ENCODE measurements around the gene PDE4B.
"Not testable (repeated sequence)": the region's sequence is repeated elsewhere in the genome, so short reads cannot be mapped to it uniquely, and the experiment has no call there.

PDE4B gene

GRCh38 chr1:66108624-66109023 lies 315.9 kb downstream of the PDE4B start:
- no peaks in the 10 kb centered on the region for H3K4me1 ChIP-seq (ENCODE audit: control insufficient read depth in 1 of 2, insufficient read depth in 1 of 2, low read depth in 1 of 2, low read length in 1 of 2)
- no peaks in the 10 kb centered on the region for H3K27me3 ChIP-seq
- no peaks in the 10 kb centered on the region for H3K9me3 ChIP-seq
- H3K4me3 ChIP-seq (ENCODE audit: low read depth in 1 of 2, low read length in 1 of 2), result no peak overlapping the region
- no peak for TF ChIP-seq CTCF (IDR thresholded peaks at IDR 0.05)
- no peak overlapping the region for H3K27ac ChIP-seq
- H3K36me3 ChIP-seq, result no peaks in the 10 kb centered on the region

GRCh38 chr1:66112744-66113400 lies 320.2 kb downstream of the PDE4B start:
- no peaks in the 10 kb centered on the region for H3K9me3 ChIP-seq
- H3K4me3 ChIP-seq (ENCODE audit: low read depth in 1 of 2, low read length in 1 of 2), result no peak overlapping the region
- no peak for TF ChIP-seq CTCF (IDR thresholded peaks at IDR 0.05)
- H3K4me1 ChIP-seq (ENCODE audit: control insufficient read depth in 1 of 2, insufficient read depth in 1 of 2, low read depth in 1 of 2, low read length in 1 of 2), result no peaks in the 10 kb centered on the region
- no peaks in the 10 kb centered on the region for H3K27me3 ChIP-seq
- no peaks in the 10 kb centered on the region for H3K36me3 ChIP-seq
- H3K27ac ChIP-seq, result no peak overlapping the region

- Histone ChIP-seq H3K9me3 (no peaks in the 10 kb centered on the region), H3K4me3 (ENCODE audit: low read depth in 1 of 2, low read length in 1 of 2) (no peak overlapping the region), H3K27ac (no peak overlapping the region), H3K36me3 (no peaks in the 10 kb centered on the region), H3K4me1 (ENCODE audit: control insufficient read depth in 1 of 2, insufficient read depth in 1 of 2, low read depth in 1 of 2, low read length in 1 of 2) (no peaks in the 10 kb centered on the region), H3K27me3 (no peaks in the 10 kb centered on the region)
- TF ChIP-seq CTCF (IDR thresholded peaks at IDR 0.05), result no peak
These were observed 326.5 kb downstream of the PDE4B start for GRCh38 chr1:66119148-66119547.

- Histone ChIP-seq H3K4me3 (ENCODE audit: low read depth in 1 of 2, low read length in 1 of 2) (no peak overlapping the region), H3K36me3 (no peaks in the 10 kb centered on the region), H3K4me1 (ENCODE audit: control insufficient read depth in 1 of 2, insufficient read depth in 1 of 2, low read depth in 1 of 2, low read length in 1 of 2) (no peaks in the 10 kb centered on the region), H3K27me3 (no peaks in the 10 kb centered on the region), H3K27ac (no peak overlapping the region), H3K9me3 (no peaks in the 10 kb centered on the region)
- TF ChIP-seq CTCF (IDR thresholded peaks at IDR 0.05), result no peak
These were observed 332.0 kb downstream of the PDE4B start for GRCh38 chr1:66124670-66125069.

- H3K4me1 ChIP-seq (ENCODE audit: control insufficient read depth in 1 of 2, insufficient read depth in 1 of 2, low read depth in 1 of 2, low read length in 1 of 2); H3K9me3 ChIP-seq; H3K4me3 ChIP-seq (ENCODE audit: low read depth in 1 of 2, low read length in 1 of 2); H3K27ac ChIP-seq; H3K27me3 ChIP-seq; H3K36me3 ChIP-seq: not testable (repeated sequence)
These were observed 335.9 kb downstream of the PDE4B start for GRCh38 chr1:66128641-66129040.

GRCh38 chr1:66132324-66132723 lies 339.6 kb downstream of the PDE4B start:
- no peaks in the 10 kb centered on the region for H3K9me3 ChIP-seq
- H3K4me3 ChIP-seq (ENCODE audit: low read depth in 1 of 2, low read length in 1 of 2), result no peak overlapping the region
- no peaks in the 10 kb centered on the region for H3K36me3 ChIP-seq
- H3K27ac ChIP-seq, result no peak overlapping the region
- H3K27me3 ChIP-seq, result no peaks in the 10 kb centered on the region
- H3K4me1 ChIP-seq (ENCODE audit: control insufficient read depth in 1 of 2, insufficient read depth in 1 of 2, low read depth in 1 of 2, low read length in 1 of 2), result no peaks in the 10 kb centered on the region
- no peak for TF ChIP-seq CTCF (IDR thresholded peaks at IDR 0.05)

All from neutrophil (primary cell).